SK-N-MC (cell line): Measurements from ENCODE around the gene ZNF507.

ENCODE experiments used
- DNase-seq: peaks from one replicate; pipeline ENCODE4 v3.0.0-alpha.2; 2011; ENCODE audit warnings: low read depth, low spot score
- H3K27ac ChIP-seq: fragments of 200-600 bp; sonication (generic); 2 replicates; pipeline ENCODE4 v1.5.1; 2016; ENCODE audit warnings: mixed run types
- H3K36me3 ChIP-seq: fragments of 200-600 bp; sonication (generic); 2 replicates; pipeline ENCODE4 v1.6.1; 2017; ENCODE audit warnings: antibody characterized with exemption, low read length, mixed read lengths; ENCODE audit not compliant: insufficient read depth
- H3K4me3 ChIP-seq: fragments of 200-600 bp; sonication (generic); 2 replicates; pipeline ENCODE4 v1.5.1; 2016
- H3K9ac ChIP-seq: fragments of 200-600 bp; sonication (generic); 2 replicates; pipeline ENCODE4 v1.8.0; 2017; ENCODE audit warnings: mixed run types, mixed read lengths; ENCODE audit not compliant: insufficient read length
- H3K9me3 ChIP-seq: fragments of 200-600 bp; sonication (generic); 2 replicates; pipeline ENCODE4 v1.6.1; 2017; ENCODE audit warnings: low read depth, mild to moderate bottlenecking, antibody characterized with exemption, low read length, moderate library complexity, mixed read lengths
- EZH2 ChIP-seq: fragments of 200-600 bp; sonication (generic); IDR thresholded peaks from one replicate; pipeline ENCODE4 v1.6.1; 2017; ENCODE audit warnings: antibody characterized with exemption
- FOXP2 ChIP-seq: optimal IDR thresholded peaks from 2 replicates; pipeline ENCODE3; 2011; ENCODE audit warnings: mild to moderate bottlenecking, moderate library complexity; ENCODE audit not compliant: insufficient read depth; ENCODE audit errors: extremely low read length, control extremely low read depth
- POLR2AphosphoS5 ChIP-seq: IDR thresholded peaks from 2 replicates; pipeline ENCODE4 v1.6.1; 2012; ENCODE audit warnings: mild to moderate bottlenecking, low read depth, low read length, borderline replicate concordance

Gene ZNF507

GRCh38 chr19:32313569-32314265 is 31.7 kb upstream of the ZNF507 start:
- peak overlapping the region; percentile 15; the same call in 1 of the 2 replicates for H3K4me3 ChIP-seq
- no peaks in the 10 kb centered on the region for H3K9me3 ChIP-seq
- peak overlapping the region; percentile 54 for H3K27ac ChIP-seq
- no peak for DNase-seq
- H3K9ac ChIP-seq: no peak overlapping the region
- no peaks in the 10 kb centered on the region for H3K36me3 ChIP-seq
- TF ChIP-seq FOXP2: no peak
- TF ChIP-seq EZH2: no peak
- no peak for TF ChIP-seq POLR2AphosphoS5

- Histone ChIP-seq H3K27ac (no peak overlapping the region), H3K36me3 (no peaks in the 10 kb centered on the region), H3K9me3 (no peaks in the 10 kb centered on the region), H3K4me3 (no peak overlapping the region), H3K9ac (no peak overlapping the region)
- DNase-seq: no peak
- TF ChIP-seq EZH2 (no peak), FOXP2 (no peak), POLR2AphosphoS5 (no peak)
These were observed 29.4 kb upstream of the ZNF507 start for GRCh38 chr19:32316034-32316433.

GRCh38 chr19:32317086-32317485 is 28.3 kb upstream of the ZNF507 start:
- Histone ChIP-seq H3K36me3 (no peaks in the 10 kb centered on the region), H3K9me3 (no peaks in the 10 kb centered on the region), H3K27ac (0 out of 2 replicates have a peak overlapping the region, but pooled peaks have one; percentile 11), H3K4me3 (no peak overlapping the region), H3K9ac (no peak overlapping the region)
- TF ChIP-seq POLR2AphosphoS5 (no peak), EZH2 (no peak), FOXP2 (no peak)
- DNase-seq: no peak

GRCh38 chr19:32318884-32319520 is 26.4 kb upstream of the ZNF507 start:
- Histone ChIP-seq H3K9ac (no peak overlapping the region), H3K27ac (no peak overlapping the region), H3K36me3 (no peaks in the 10 kb centered on the region), H3K4me3 (no peak overlapping the region), H3K9me3 (no peaks in the 10 kb centered on the region)
- DNase-seq: no peak
- no peak for TF ChIP-seq EZH2
- no peak for TF ChIP-seq FOXP2
- TF ChIP-seq POLR2AphosphoS5: no peak

GRCh38 chr19:32322541-32322940 is 22.9 kb upstream of the ZNF507 start:
- Histone ChIP-seq H3K36me3 (no peaks in the 10 kb centered on the region), H3K9ac (no peak overlapping the region), H3K4me3 (no peak overlapping the region), H3K27ac (no peak overlapping the region), H3K9me3 (no peaks in the 10 kb centered on the region)
- TF ChIP-seq EZH2 (no peak), FOXP2 (no peak), POLR2AphosphoS5 (no peak)
- no peak for DNase-seq

- no peak for TF ChIP-seq FOXP2
- no peaks in the 10 kb centered on the region for H3K36me3 ChIP-seq
- peak overlapping the region; percentile 11 for H3K9ac ChIP-seq
- peak; percentile 51 for DNase-seq
- peak overlapping the region; percentile 37; the same call in 1 of the 2 replicates for H3K4me3 ChIP-seq
- H3K9me3 ChIP-seq: no peaks in the 10 kb centered on the region
- H3K27ac ChIP-seq: peak overlapping the region; percentile 53
These were observed 20.7 kb upstream of the ZNF507 start for GRCh38 chr19:32324631-32325285.

- Histone ChIP-seq H3K4me3 (no peak overlapping the region), H3K27ac (no peak overlapping the region), H3K36me3 (no peaks in the 10 kb centered on the region), H3K9ac (no peak overlapping the region), H3K9me3 (no peaks in the 10 kb centered on the region)
- TF ChIP-seq POLR2AphosphoS5: no peak
- TF ChIP-seq EZH2: no peak
- no peak for TF ChIP-seq FOXP2
- DNase-seq: no peak
These were observed 15.1 kb upstream of the ZNF507 start for GRCh38 chr19:32330213-32330857.

- H3K27ac ChIP-seq: no peak overlapping the region
- H3K9ac ChIP-seq: no peak overlapping the region
- TF ChIP-seq FOXP2 (no peak), POLR2AphosphoS5 (no peak), EZH2 (no peak)
- H3K9me3 ChIP-seq: no peaks in the 10 kb centered on the region
- H3K4me3 ChIP-seq: no peak overlapping the region
- no peaks in the 10 kb centered on the region for H3K36me3 ChIP-seq
- DNase-seq: no peak
These were observed 12.2 kb upstream of the ZNF507 start for GRCh38 chr19:32333227-32333626.
